Hepatocyte (in vitro differentiated cells): Measurements from ENCODE around the gene TMEM270. TPM values are rescaled to one million over a fixed set of nuclear protein-coding genes. Genes with fewer than 3 reads are reported as not detected.

Experiments used
- DNase-seq: peaks from one replicate; pipeline ENCODE4 v3.0.0-alpha.2; 2016; ENCODE audit warnings: low spot score
- H2AFZ ChIP-seq: fragments of 200-600 bp; sonication (generic); 2 replicates; pipeline ENCODE4 v1.6.0; 2016; ENCODE audit warnings: antibody characterized with exemption, mild to moderate bottlenecking
- H3K27ac ChIP-seq: fragments of 200-600 bp; sonication (generic); 2 replicates; pipeline ENCODE4 v1.5.1; 2016; ENCODE audit warnings: mild to moderate bottlenecking
- H3K27me3 ChIP-seq: fragments of 200-600 bp; sonication (generic); 2 replicates; pipeline ENCODE4 v1.6.1; 2016
- H3K36me3 ChIP-seq: fragments of 200-600 bp; sonication (generic); replicated peaks from 2 replicates; pipeline ENCODE4 v1.5.1; 2016; ENCODE audit warnings: low read depth; ENCODE audit not compliant: insufficient read depth
- H3K4me1 ChIP-seq: fragments of 200-600 bp; sonication (generic); 2 replicates; pipeline ENCODE4 v1.5.1; 2016; ENCODE audit warnings: mild to moderate bottlenecking, moderate library complexity; ENCODE audit not compliant: insufficient read depth
- H3K4me2 ChIP-seq: fragments of 200-600 bp; sonication (generic); 2 replicates; pipeline ENCODE4 v1.6.0; 2016
- H3K4me3 ChIP-seq: fragments of 200-600 bp; sonication (generic); 2 replicates; pipeline ENCODE4 v1.5.1; 2016; ENCODE audit warnings: mild to moderate bottlenecking
- H3K79me2 ChIP-seq: fragments of 200-600 bp; sonication (generic); 2 replicates; pipeline ENCODE4 v1.6.0; 2017; ENCODE audit warnings: mild to moderate bottlenecking
- H3K9me2 ChIP-seq: fragments of 200-600 bp; sonication (generic); replicated peaks from 2 replicates; pipeline ENCODE4 v1.6.0; 2017; ENCODE audit warnings: mild to moderate bottlenecking; ENCODE audit not compliant: insufficient read depth
- H3K9me3 ChIP-seq: fragments of 200-600 bp; sonication (generic); 2 replicates; pipeline ENCODE4 v1.5.1; 2016; ENCODE audit warnings: low read depth, mild to moderate bottlenecking
- H4K20me1 ChIP-seq: fragments of 200-600 bp; sonication (generic); 2 replicates; pipeline ENCODE4 v1.6.0; 2016; ENCODE audit warnings: mild to moderate bottlenecking; ENCODE audit not compliant: insufficient read depth, poor library complexity, severe bottlenecking
- CTCF ChIP-seq: fragments of 200-600 bp; sonication (generic); IDR thresholded peaks from 2 replicates; pipeline ENCODE4 v1.5.1; 2016; ENCODE audit warnings: antibody characterized with exemption, mild to moderate bottlenecking; ENCODE audit not compliant: poor library complexity
- EZH2 ChIP-seq: fragments of 200-600 bp; sonication (generic); IDR thresholded peaks from 2 replicates; pipeline ENCODE4 v1.6.1; 2016; ENCODE audit warnings: antibody characterized with exemption, mild to moderate bottlenecking, borderline replicate concordance
- EZH2phosphoT487 ChIP-seq: fragments of 200-600 bp; sonication (generic); IDR thresholded peaks from one replicate; pipeline ENCODE4 v1.6.1; 2018; ENCODE audit warnings: antibody characterized with exemption, mild to moderate bottlenecking, low read depth, moderate library complexity; ENCODE audit not compliant: unreplicated experiment, severe bottlenecking
- WGBS: methylation state at CpG from one replicate; pipeline ENCODE4 v1.1.6; 2016; ENCODE audit warnings: low lambda C conversion rate; ENCODE audit errors: missing lambda C conversion rate; 5-methylcytosine and 5-hydroxymethylcytosine counted together
- polyA plus RNA-seq: library from polyadenylated mRNA; unstranded; fragments of >200 nt; fragmentation: Nextera tagmentation; extraction: Ambion mirVana; gene quantifications from 2 replicates; pipeline ENCODE4 v1.2.1, GENCODE V29; 2016
- total RNA-seq: library from RNA; depleted of rRNA; stranded (reverse); fragments of >200 nt; gene quantifications from 2 replicates; pipeline ENCODE4 v1.2.3, GENCODE V29; 2014

TMEM270 gene
- total and polyA plus RNA-seq, 2 experiments from 2014 or later, result 0.47 to 1.1 TPM

GRCh38 chr7:73852500-73852899 is 8.5 kb upstream of the TMEM270 start:
- H3K9me3 ChIP-seq, result no peaks in the 10 kb centered on the region
- WGBS, result 74% methylated on average over 5 of the region's 5 CpGs
- no peaks in the 10 kb centered on the region for H3K9me2 ChIP-seq
- TF ChIP-seq EZH2phosphoT487 (no peak), CTCF (no peak), EZH2 (no peak)
- H3K79me2 ChIP-seq, result no peaks in the 10 kb centered on the region
- DNase-seq, result no peak
- H3K27me3 ChIP-seq, result no peaks in the 10 kb centered on the region
- H3K27ac ChIP-seq, result peak overlapping the region; percentile 78
- no peak overlapping the region for H2AFZ ChIP-seq
- no peak overlapping the region for H3K4me3 ChIP-seq
- H3K36me3 ChIP-seq, result no peaks in the 10 kb centered on the region
- peaks cover 18% of the 10 kb centered on the region for H3K4me1 ChIP-seq
- H3K4me2 ChIP-seq, result no peak overlapping the region
- H4K20me1 ChIP-seq, result no peaks in the 10 kb centered on the region

- Histone ChIP-seq H3K79me2 (no peaks in the 10 kb centered on the region), H3K27ac (no peak overlapping the region), H3K9me2 (no peaks in the 10 kb centered on the region), H3K4me3 (no peak overlapping the region), H3K27me3 (no peaks in the 10 kb centered on the region), H3K4me1 (peaks cover 6% of the 10 kb centered on the region), H4K20me1 (no peaks in the 10 kb centered on the region), H3K4me2 (no peak overlapping the region), H3K9me3 (no peaks in the 10 kb centered on the region), H2AFZ (no peak overlapping the region), H3K36me3 (no peaks in the 10 kb centered on the region)
- DNase-seq, result no peak
- TF ChIP-seq EZH2, result no peak
- no peak for TF ChIP-seq EZH2phosphoT487
- 68% methylated on average over 3 of the region's 3 CpGs for WGBS
Measured at GRCh38 chr7:73856941-73857340, 4.0 kb upstream of the TMEM270 start.

GRCh38 chr7:73858807-73859206 is 2.2 kb upstream of the TMEM270 start:
- no peak for DNase-seq
- Histone ChIP-seq H2AFZ (no peak overlapping the region), H3K4me3 (no peak overlapping the region), H3K9me3 (no peaks in the 10 kb centered on the region), H3K27ac (no peak overlapping the region), H3K4me2 (no peak overlapping the region), H3K27me3 (no peaks in the 10 kb centered on the region), H3K36me3 (no peaks in the 10 kb centered on the region), H4K20me1 (no peaks in the 10 kb centered on the region), H3K79me2 (no peaks in the 10 kb centered on the region), H3K4me1 (no peaks in the 10 kb centered on the region), H3K9me2 (no peaks in the 10 kb centered on the region)
- no peak for TF ChIP-seq EZH2phosphoT487
- TF ChIP-seq CTCF, result no peak
- no peak for TF ChIP-seq EZH2
- 69% methylated on average over 2 of the region's 2 CpGs for WGBS

DNA sequence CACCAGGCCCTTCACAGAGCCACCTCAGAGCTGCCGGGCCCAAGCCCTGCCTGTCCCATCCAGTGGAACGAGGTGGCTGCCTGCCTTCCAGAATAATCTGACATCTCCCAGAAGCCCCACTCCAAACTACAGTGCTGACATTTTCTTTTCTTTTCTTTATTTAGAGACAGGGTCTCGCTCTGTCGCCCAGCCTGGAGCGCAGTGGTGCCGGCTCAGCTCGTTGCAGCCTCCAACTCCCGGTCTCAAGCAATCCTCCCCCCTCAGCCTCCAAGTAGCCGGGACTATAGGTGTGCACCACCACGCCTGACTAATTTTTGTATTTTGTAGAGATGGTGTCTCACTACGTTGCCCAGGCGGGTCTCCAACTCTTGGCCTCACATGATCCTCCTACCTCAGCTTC is 346 bp downstream of the TMEM270 start:
- Histone ChIP-seq H3K79me2 (no peaks in the 10 kb centered on the region), H3K36me3 (no peaks in the 10 kb centered on the region), H3K4me1 (no peaks in the 10 kb centered on the region), H3K27ac (no peak overlapping the region), H2AFZ (no peak overlapping the region), H3K9me2 (no peaks in the 10 kb centered on the region), H3K9me3 (no peaks in the 10 kb centered on the region), H3K27me3 (no peaks in the 10 kb centered on the region), H4K20me1 (no peaks in the 10 kb centered on the region), H3K4me3 (no peak overlapping the region), H3K4me2 (no peak overlapping the region)
- TF ChIP-seq EZH2, result no peak
- no peak for TF ChIP-seq CTCF
- no peak for TF ChIP-seq EZH2phosphoT487
- no peak for DNase-seq
- WGBS, result 93% methylated on average over 12 of the region's 12 CpGs
